Measurements from ENCODE around the gene PLD6. TPM values are rescaled to one million over a fixed set of nuclear protein-coding genes. Genes with fewer than 3 reads are reported as not detected.

PLD6 gene
- total RNA-seq, 4 donors from 2014 or later: 3.3 to 9.1 (median 5.2) TPM

DNA sequence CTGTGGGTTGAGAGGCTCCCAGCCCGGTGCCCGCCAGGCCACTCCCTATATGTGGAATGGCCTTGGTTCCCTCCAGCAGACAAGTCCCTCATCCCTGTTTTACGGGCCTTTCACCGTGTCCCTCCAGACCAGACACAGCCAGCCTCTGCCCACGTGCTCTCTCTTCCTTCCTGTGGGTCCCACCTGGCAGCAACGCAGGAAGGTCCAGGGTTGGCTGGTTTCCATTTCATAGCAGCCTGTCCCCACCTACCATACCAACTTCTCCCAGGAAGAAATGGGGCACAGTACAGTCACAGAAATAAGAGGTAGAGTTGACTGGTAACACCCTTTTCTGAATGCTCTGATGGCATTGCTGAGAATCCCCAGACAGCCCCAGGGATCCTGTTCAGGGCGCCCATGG is 34.9 kb downstream of the PLD6 start:
- no peaks in the 10 kb centered on the region for H3K27me3 ChIP-seq
- TF ChIP-seq POLR2A (IDR thresholded peaks at IDR 0.05) (no peak), POLR2AphosphoS5 (IDR thresholded peaks at IDR 0.05) (no peak), EP300 (IDR thresholded peaks at IDR 0.05) (no peak)
- TF ChIP-seq, protein P1, sequence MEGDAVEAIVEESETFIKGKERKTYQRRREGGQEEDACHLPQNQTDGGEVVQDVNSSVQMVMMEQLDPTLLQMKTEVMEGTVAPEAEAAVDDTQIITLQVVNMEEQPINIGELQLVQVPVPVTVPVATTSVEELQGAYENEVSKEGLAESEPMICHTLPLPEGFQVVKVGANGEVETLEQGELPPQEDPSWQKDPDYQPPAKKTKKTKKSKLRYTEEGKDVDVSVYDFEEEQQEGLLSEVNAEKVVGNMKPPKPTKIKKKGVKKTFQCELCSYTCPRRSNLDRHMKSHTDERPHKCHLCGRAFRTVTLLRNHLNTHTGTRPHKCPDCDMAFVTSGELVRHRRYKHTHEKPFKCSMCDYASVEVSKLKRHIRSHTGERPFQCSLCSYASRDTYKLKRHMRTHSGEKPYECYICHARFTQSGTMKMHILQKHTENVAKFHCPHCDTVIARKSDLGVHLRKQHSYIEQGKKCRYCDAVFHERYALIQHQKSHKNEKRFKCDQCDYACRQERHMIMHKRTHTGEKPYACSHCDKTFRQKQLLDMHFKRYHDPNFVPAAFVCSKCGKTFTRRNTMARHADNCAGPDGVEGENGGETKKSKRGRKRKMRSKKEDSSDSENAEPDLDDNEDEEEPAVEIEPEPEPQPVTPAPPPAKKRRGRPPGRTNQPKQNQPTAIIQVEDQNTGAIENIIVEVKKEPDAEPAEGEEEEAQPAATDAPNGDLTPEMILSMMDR (IDR thresholded peaks at IDR 0.05): no peak
- no peak overlapping the region for H3K4me3 ChIP-seq
- H3K27ac ChIP-seq: no peak overlapping the region
- no peak for DNase-seq (ENCODE audit: low spot score in 2 of 2)
- peaks cover 4% of the 10 kb centered on the region for H3K4me1 ChIP-seq
- WGBS: 91% methylated on average over 7 of the region's 7 CpGs
- no peaks in the 10 kb centered on the region for H3K9me3 ChIP-seq
- peaks cover 84% of the 10 kb centered on the region for H3K36me3 ChIP-seq

DNA sequence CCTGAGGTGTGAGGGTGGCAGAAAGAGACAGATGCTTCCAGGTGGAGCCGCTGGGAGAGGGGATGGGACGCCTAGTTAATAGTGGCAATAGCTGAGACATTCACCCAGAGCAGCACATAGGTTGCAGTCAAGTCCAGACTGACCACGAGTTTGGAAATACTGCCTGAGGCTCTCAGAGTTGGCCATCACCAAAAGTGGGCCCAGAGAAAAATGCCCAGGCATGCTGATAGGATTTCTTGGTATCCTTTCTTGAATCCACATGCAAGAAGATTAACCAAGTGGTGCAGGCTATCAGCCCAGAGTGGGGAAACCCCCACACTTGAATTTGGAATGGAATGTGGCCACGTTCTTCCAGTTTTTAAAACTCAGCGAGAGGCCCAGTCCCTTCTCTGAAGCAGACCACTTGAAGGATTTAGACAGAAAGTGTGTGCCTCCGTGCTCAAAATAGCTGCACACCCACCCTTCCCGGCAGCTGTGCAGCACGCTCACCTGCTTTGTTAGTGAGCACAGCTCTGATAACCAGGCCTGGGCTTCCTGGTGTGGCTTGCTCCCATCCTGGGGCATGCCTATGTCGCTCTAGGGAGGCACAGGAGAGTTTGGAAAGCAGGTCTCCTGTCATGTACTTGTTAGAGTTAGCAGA is 35.7 kb downstream of the PLD6 start:
- WGBS: 69% methylated on average over 9 of the region's 9 CpGs
- no peak overlapping the region for H3K27ac ChIP-seq
- peaks cover 84% of the 10 kb centered on the region for H3K36me3 ChIP-seq
- H3K4me3 ChIP-seq: no peak overlapping the region
- no peak for DNase-seq (ENCODE audit: low spot score in 2 of 2)
- H3K27me3 ChIP-seq: no peaks in the 10 kb centered on the region
- no peak for TF ChIP-seq POLR2A (IDR thresholded peaks at IDR 0.05)
- TF ChIP-seq, protein P1 (IDR thresholded peaks at IDR 0.05): no peak
- TF ChIP-seq EP300 (IDR thresholded peaks at IDR 0.05): no peak
- no peak for TF ChIP-seq POLR2AphosphoS5 (IDR thresholded peaks at IDR 0.05)
- H3K9me3 ChIP-seq: no peaks in the 10 kb centered on the region
- peaks cover 4% of the 10 kb centered on the region for H3K4me1 ChIP-seq

DNA sequence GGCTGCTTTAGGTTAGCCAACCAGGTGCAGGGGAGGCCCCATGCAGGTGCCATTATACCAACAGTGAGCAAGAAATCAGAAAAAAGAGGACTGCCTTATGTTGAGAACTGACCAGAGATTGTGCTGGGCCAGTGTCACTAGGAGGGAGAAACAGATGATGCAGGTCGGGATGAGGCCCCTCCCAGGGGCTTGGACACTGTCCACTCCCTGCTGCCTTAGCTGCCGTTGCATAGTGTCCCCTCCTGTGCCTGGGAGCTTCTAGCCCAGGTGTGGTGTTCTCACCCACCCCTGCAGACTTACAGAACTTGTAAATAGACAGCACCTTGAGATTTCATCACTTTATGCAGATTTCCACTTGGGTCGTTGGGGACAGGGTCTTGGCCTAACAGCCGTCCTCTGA is 36.7 kb downstream of the PLD6 start:
- peaks cover 84% of the 10 kb centered on the region for H3K36me3 ChIP-seq

DNA sequence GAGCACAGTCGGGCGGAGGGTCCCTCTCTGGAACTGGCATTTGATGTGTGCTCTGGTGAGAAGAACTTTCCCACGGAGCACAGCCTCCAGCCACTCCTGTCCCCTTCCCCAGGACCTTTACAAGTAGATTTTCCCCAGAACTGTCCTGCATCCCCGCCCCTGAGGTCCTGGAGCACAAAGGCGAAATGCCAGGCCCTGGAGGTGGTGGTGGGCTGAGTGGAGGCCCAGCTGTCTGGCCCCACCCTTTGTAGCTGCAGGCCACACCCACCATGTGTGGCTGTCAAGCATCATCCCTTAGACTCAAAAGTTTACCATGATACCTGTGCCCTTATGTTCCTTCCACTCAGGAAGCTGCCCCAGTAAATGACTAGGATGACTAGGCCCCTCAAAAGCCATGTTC is 37.7 kb downstream of the PLD6 start:
- Histone ChIP-seq H3K4me1 (peaks cover 4% of the 10 kb centered on the region), H3K4me3 (no peak overlapping the region), H3K9me3 (no peaks in the 10 kb centered on the region), H3K27me3 (no peaks in the 10 kb centered on the region), H3K36me3 (peaks cover 84% of the 10 kb centered on the region), H3K27ac (no peak overlapping the region)
- TF ChIP-seq, protein P1 (IDR thresholded peaks at IDR 0.05): no peak
- no peak for TF ChIP-seq POLR2A (IDR thresholded peaks at IDR 0.05)
- no peak for TF ChIP-seq EP300 (IDR thresholded peaks at IDR 0.05)
- no peak for TF ChIP-seq POLR2AphosphoS5 (IDR thresholded peaks at IDR 0.05)
- no peak for DNase-seq (ENCODE audit: low spot score in 2 of 2)
- WGBS: 90% methylated on average over 2 of the region's 5 CpGs

More for the DNA sequence above, 36.7 kb downstream of the PLD6 start:
- TF ChIP-seq POLR2A (IDR thresholded peaks at IDR 0.05) (no peak), POLR2AphosphoS5 (IDR thresholded peaks at IDR 0.05) (no peak), EP300 (IDR thresholded peaks at IDR 0.05) (no peak)
- TF ChIP-seq, protein P1 (IDR thresholded peaks at IDR 0.05): no peak
- H3K27ac ChIP-seq: no peak overlapping the region
- no peaks in the 10 kb centered on the region for H3K9me3 ChIP-seq
- 96% methylated on average over 4 of the region's 4 CpGs for WGBS
- no peak overlapping the region for H3K4me3 ChIP-seq
- H3K27me3 ChIP-seq: no peaks in the 10 kb centered on the region
- peaks cover 4% of the 10 kb centered on the region for H3K4me1 ChIP-seq
- no peak for DNase-seq (ENCODE audit: low spot score in 2 of 2)

DNA sequence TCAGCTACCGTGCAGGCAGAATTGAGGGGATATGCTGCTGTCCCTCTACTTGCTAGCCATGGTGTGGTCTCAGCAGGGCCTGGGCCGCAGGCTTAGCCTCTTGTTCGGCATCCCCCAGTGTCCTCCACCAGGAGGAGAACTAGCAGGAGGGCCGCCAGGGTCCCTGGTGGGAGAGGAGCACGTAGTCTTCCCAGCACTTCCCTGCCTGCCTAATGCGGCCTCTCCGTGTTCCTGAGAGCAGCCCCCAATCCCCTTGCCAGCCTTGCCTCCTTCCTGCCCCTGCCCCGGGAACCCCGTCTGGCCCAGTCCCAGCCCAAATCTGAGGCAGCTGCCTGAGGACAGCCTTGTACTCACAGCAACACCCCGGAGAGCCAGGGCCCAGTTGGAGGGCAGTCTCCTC is 38.1 kb downstream of the PLD6 start:
- DNase-seq (ENCODE audit: low spot score in 2 of 2): no peak
- Histone ChIP-seq H3K36me3 (peaks cover 84% of the 10 kb centered on the region), H3K4me1 (peaks cover 4% of the 10 kb centered on the region), H3K9me3 (no peaks in the 10 kb centered on the region), H3K27me3 (no peaks in the 10 kb centered on the region), H3K4me3 (no peak overlapping the region), H3K27ac (no peak overlapping the region)
- TF ChIP-seq EP300 (IDR thresholded peaks at IDR 0.05): no peak
- TF ChIP-seq POLR2A (IDR thresholded peaks at IDR 0.05): no peak
- TF ChIP-seq, protein P1 (IDR thresholded peaks at IDR 0.05): no peak
- TF ChIP-seq POLR2AphosphoS5 (IDR thresholded peaks at IDR 0.05): no peak
- 90% methylated on average over 7 of the region's 10 CpGs for WGBS
